GM12874 (cell line): ENCODE results near the gene USP17L19.
"Not testable (repeated sequence)": the region's sequence is repeated elsewhere in the genome, so short reads cannot be mapped to it uniquely, and the experiment has no call there.

Source experiments
- TF ChIP-seq, protein P1 (sequence below): IDR thresholded peaks from 2 replicates; pipeline ENCODE4 v1.5.1; 2011; ENCODE audit warnings: low read depth, mild to moderate bottlenecking, control low read depth, low read length, moderate library complexity; ENCODE audit not compliant: insufficient read depth

The USP17L19 gene, protein sequence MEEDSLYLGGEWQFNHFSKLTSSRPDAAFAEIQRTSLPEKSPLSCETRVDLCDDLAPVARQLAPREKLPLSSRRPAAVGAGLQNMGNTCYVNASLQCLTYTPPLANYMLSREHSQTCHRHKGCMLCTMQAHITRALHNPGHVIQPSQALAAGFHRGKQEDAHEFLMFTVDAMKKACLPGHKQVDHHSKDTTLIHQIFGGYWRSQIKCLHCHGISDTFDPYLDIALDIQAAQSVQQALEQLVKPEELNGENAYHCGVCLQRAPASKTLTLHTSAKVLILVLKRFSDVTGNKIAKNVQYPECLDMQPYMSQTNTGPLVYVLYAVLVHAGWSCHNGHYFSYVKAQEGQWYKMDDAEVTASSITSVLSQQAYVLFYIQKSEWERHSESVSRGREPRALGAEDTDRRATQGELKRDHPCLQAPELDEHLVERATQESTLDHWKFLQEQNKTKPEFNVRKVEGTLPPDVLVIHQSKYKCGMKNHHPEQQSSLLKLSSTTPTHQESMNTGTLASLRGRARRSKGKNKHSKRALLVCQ

DNA sequence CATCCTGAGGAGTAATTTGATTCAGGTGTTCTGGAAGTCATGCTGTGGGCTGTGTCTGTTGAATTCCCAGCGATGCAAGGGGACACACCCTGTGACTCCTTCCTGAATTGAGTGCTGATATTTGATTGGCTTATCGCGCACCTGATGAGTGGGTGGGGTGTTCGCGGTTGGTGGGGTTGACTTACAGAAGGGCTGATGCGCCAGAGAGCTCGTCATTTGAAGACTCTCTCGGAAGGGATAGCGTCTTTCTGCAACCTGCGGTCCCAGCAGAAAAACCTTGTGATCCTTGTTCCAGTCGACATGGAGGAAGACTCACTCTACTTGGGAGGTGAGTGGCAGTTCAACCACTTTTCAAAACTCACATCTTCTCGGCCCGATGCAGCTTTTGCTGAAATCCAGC, at the start of gene USP17L19:
Gene USP17L19 (plus strand): TSS at position 301 of the 400 bp plus-strand sequence. CDS start 0 bp downstream, at position 301.
- TF ChIP-seq, protein P1, sequence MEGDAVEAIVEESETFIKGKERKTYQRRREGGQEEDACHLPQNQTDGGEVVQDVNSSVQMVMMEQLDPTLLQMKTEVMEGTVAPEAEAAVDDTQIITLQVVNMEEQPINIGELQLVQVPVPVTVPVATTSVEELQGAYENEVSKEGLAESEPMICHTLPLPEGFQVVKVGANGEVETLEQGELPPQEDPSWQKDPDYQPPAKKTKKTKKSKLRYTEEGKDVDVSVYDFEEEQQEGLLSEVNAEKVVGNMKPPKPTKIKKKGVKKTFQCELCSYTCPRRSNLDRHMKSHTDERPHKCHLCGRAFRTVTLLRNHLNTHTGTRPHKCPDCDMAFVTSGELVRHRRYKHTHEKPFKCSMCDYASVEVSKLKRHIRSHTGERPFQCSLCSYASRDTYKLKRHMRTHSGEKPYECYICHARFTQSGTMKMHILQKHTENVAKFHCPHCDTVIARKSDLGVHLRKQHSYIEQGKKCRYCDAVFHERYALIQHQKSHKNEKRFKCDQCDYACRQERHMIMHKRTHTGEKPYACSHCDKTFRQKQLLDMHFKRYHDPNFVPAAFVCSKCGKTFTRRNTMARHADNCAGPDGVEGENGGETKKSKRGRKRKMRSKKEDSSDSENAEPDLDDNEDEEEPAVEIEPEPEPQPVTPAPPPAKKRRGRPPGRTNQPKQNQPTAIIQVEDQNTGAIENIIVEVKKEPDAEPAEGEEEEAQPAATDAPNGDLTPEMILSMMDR = not testable (repeated sequence)

DNA sequence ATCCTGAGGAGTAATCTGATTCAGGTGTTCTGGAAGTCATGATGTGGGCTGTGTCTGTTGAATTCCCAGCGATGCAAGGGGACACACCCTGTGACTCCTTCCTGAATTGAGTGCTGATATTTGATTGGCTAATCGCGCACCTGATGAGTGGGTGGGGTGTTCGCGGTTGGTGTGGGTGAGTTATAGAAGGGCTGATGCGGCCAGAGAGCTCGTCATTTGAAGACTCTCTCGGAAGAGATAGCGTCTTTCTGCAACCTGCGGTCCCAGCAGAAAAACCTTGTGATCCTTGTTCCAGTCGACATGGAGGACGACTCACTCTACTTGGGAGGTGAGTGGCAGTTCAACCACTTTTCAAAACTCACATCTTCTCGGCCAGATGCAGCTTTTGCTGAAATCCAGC, 42.8 kb upstream of the USP17L19 start, which contains the start of gene USP17L10:
Gene USP17L10 (plus strand): TSS at position 301 of the 400 bp plus-strand sequence. CDS start 0 bp downstream, at position 301.
- TF ChIP-seq, protein P1 = not testable (repeated sequence)

DNA sequence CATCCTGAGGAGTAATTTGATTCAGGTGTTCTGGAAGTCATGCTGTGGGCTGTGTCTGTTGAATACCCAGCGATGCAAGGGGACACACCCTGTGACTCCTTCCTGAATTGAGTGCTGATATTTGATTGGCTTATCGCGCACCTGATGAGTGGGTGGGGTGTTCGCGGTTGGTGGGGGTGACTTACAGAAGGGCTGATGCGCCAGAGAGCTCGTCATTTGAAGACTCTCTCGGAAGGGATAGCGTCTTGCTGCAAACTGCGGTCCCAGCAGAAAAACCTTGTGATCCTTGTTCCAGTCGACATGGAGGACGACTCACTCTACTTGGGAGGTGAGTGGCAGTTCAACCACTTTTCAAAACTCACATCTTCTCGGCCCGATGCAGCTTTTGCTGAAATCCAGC, 38.1 kb upstream of the USP17L19 start, which contains the start of gene USP17L11:
Gene USP17L11 (plus strand): TSS at position 301 of the 400 bp plus-strand sequence. CDS start 0 bp downstream, at position 301.
- TF ChIP-seq, protein P1 = not testable (repeated sequence)

DNA sequence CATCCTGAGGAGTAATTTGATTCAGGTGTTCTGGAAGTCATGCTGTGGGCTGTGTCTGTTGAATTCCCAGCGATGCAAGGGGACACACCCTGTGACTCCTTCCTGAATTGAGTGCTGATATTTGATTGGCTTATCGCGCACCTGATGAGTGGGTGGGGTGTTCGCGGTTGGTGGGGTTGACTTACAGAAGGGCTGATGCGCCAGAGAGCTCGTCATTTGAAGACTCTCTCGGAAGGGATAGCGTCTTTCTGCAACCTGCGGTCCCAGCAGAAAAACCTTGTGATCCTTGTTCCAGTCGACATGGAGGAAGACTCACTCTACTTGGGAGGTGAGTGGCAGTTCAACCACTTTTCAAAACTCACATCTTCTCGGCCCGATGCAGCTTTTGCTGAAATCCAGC, 33.3 kb upstream of the USP17L19 start, which contains the start of gene USP17L12:
Gene USP17L12 (plus strand): TSS at position 301 of the 400 bp plus-strand sequence. CDS start 0 bp downstream, at position 301.
- TF ChIP-seq, protein P1 = not testable (repeated sequence)

DNA sequence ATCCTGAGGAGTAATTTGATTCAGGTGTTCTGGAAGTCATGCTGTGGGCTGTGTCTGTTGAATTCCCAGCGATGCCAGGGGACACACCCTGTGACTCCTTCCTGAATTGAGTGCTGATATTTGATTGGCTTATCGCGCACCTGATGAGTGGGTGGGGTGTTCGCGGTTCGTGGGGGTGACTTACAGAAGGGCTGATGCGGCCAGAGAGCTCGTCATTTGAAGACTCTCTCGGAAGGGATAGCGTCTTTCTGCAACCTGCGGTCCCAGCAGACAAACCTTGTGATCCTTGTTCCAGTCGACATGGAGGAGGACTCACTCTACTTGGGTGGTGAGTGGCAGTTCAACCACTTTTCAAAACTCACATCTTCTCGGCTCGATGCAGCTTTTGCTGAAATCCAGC, 28.6 kb upstream of the USP17L19 start, which contains the start of gene USP17L13:
Gene USP17L13 (plus strand): TSS at position 301 of the 400 bp plus-strand sequence. CDS start 0 bp downstream, at position 301.
- TF ChIP-seq, protein P1 = not testable (repeated sequence)

DNA sequence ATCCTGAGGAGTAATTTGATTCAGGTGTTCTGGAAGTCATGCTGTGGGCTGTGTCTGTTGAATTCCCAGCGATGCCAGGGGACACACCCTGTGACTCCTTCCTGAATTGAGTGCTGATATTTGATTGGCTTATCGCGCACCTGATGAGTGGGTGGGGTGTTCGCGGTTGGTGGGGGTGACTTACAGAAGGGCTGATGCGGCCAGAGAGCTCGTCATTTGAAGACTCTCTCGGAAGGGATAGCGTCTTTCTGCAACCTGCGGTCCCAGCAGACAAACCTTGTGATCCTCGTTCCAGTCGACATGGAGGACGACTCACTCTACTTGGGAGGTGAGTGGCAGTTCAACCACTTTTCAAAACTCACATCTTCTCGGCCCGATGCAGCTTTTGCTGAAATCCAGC, 19.1 kb upstream of the USP17L19 start, which contains the start of gene USP17L15:
Gene USP17L15 (plus strand): TSS at position 301 of the 400 bp plus-strand sequence. CDS start 0 bp downstream, at position 301.
- TF ChIP-seq, protein P1 = not testable (repeated sequence)

DNA sequence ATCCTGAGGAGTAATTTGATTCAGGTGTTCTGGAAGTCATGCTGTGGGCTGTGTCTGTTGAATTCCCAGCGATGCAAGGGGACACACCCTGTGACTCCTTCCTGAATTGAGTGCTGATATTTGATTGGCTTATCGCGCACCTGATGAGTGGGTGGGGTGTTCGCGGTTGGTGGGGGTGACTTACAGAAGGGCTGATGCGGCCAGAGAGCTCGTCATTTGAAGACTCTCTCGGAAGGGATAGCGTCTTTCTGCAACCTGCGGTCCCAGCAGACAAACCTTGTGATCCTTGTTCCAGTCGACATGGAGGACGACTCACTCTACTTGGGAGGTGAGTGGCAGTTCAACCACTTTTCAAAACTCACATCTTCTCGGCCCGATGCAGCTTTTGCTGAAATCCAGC, 9.6 kb upstream of the USP17L19 start, which contains the start of gene USP17L17:
Gene USP17L17 (plus strand): TSS at position 301 of the 400 bp plus-strand sequence. CDS start 0 bp downstream, at position 301.
- TF ChIP-seq, protein P1 = not testable (repeated sequence)
